H1 (cell line): ENCODE results near the gene TRAP1. TPM values are rescaled to one million over a fixed set of nuclear protein-coding genes. Genes with fewer than 3 reads are reported as not detected.

Source experiments
- BCL11A ChIP-seq, 2 experiments: IDR thresholded peaks; one replicate each; pipeline ENCODE4 v1.6.1; 2011; ENCODE audit warnings: low read depth in 2 of 2, low read length in 2 of 2, mild to moderate bottlenecking in 2 of 2
- CBX8 ChIP-seq: fragments of 300-800, 300-1000 bp; sonication (generic); IDR thresholded peaks from 2 replicates; pipeline ENCODE4 v1.7.1; 2016; ENCODE audit warnings: low read depth, low read length, borderline replicate concordance
- CEBPB ChIP-seq: IDR thresholded peaks from 2 replicates; pipeline ENCODE4 v1.6.1; 2012; ENCODE audit warnings: low read depth, low read length
- CHD1 ChIP-seq: IDR thresholded peaks from 2 replicates; pipeline ENCODE4 v1.6.1; 2012; ENCODE audit warnings: low read depth, low read length, improper control_type of control experiment
- EGR1 ChIP-seq: IDR thresholded peaks from 2 replicates; pipeline ENCODE4 v1.6.1; 2011; ENCODE audit warnings: low read depth, low read length, borderline replicate concordance
- EP300 ChIP-seq, 2 experiments: IDR thresholded peaks; 1 replicate in 1 of 2; 2 replicates in 1 of 2; pipeline ENCODE4 v1.6.1; 2011 to 2012; ENCODE audit warnings: low read depth in 2 of 2, low read length in 2 of 2, mild to moderate bottlenecking in 2 of 2, borderline replicate concordance in 1 of 2, inconsistent platforms in 1 of 2, moderate library complexity in 1 of 2
- FOSL1 ChIP-seq: IDR thresholded peaks from 2 replicates; pipeline ENCODE4 v1.6.1; 2011; ENCODE audit warnings: mild to moderate bottlenecking, low read depth, low read length, moderate library complexity; ENCODE audit not compliant: insufficient read depth
- KDM1A ChIP-seq: fragments of 200-600, 300-600 bp; sonication (generic); IDR thresholded peaks from 2 replicates; pipeline ENCODE4 v1.7.1; 2016; ENCODE audit warnings: mild to moderate bottlenecking, low read length, borderline replicate concordance
- POLR2A ChIP-seq, 2 experiments: IDR thresholded peaks; 1 replicate in 1 of 2; 2 replicates in 1 of 2; pipeline ENCODE4 v1.6.1; 2011; ENCODE audit warnings: low read depth in 2 of 2, low read length in 2 of 2, mild to moderate bottlenecking in 2 of 2; ENCODE audit errors: control extremely low read depth in 1 of 2
- RAD21 ChIP-seq, 2 experiments: IDR thresholded peaks in 1 of 2; conservative IDR thresholded peaks in 1 of 2; 2 replicates each; pipeline ENCODE4 v1.6.1; 2011; ENCODE audit warnings: low read depth in 2 of 2, low read length in 2 of 2, improper control_type of control experiment in 1 of 2, inconsistent platforms in 1 of 2, mild to moderate bottlenecking in 1 of 2, moderate library complexity in 1 of 2
- RBBP5 ChIP-seq: IDR thresholded peaks from 2 replicates; pipeline ENCODE4 v1.7.1; 2012; ENCODE audit warnings: low read depth, mild to moderate bottlenecking, inconsistent platforms, low read length, moderate library complexity, borderline replicate concordance
- RNF2 ChIP-seq: fragments of 200-900, 300-1000 bp; sonication (generic); IDR thresholded peaks from 2 replicates; pipeline ENCODE4 v1.7.1; 2016; ENCODE audit warnings: borderline replicate concordance, low read depth, mild to moderate bottlenecking, antibody characterized with exemption, low read length; ENCODE audit not compliant: poor library complexity, severe bottlenecking; ENCODE audit errors: missing control alignments
- RXRA ChIP-seq: IDR thresholded peaks from 2 replicates; pipeline ENCODE4 v1.6.1; 2011; ENCODE audit warnings: low read depth, mild to moderate bottlenecking, low read length, moderate library complexity; ENCODE audit not compliant: insufficient read depth
- SAP30 ChIP-seq: fragments of 300-600 bp; sonication (generic); IDR thresholded peaks from 2 replicates; pipeline ENCODE4 v1.7.1; 2012; ENCODE audit warnings: low read length, moderate library complexity, mild to moderate bottlenecking, inconsistent platforms; ENCODE audit not compliant: insufficient read depth, insufficient replicate concordance
- SIN3A ChIP-seq, 2 experiments: IDR thresholded peaks in 1 of 2; conservative IDR thresholded peaks in 1 of 2; 2 replicates each; pipeline ENCODE4 v1.6.1; 2011 to 2012; ENCODE audit warnings: low read length in 2 of 2, improper control_type of control experiment in 1 of 2, low read depth in 1 of 2, mild to moderate bottlenecking in 1 of 2
- SIRT6 ChIP-seq: IDR thresholded peaks from one replicate; pipeline ENCODE4 v1.7.1; 2012; ENCODE audit warnings: low read length, inconsistent platforms
- SIX5 ChIP-seq: IDR thresholded peaks from 2 replicates; pipeline ENCODE4 v1.6.1; 2011; ENCODE audit warnings: mild to moderate bottlenecking, low read depth, low read length
- polyA plus RNA-seq, 7 experiments: library from polyadenylated mRNA; depleted of rRNA in 3 of 7; stranded (reverse) in 5 of 7; unstranded in 2 of 7; fragments of >200 nt in 5 of 7; fragments of 200-250 nt in 2 of 7; gene quantifications; 1 replicate in 5 of 7; 2 replicates in 1 of 7; 4 replicates in 1 of 7; pipeline versions ENCODE4 v1.2.1 to v1.2.3, GENCODE V29; 2011 to 2013; ENCODE audit warnings: missing spikeins in 2 of 7, mixed read lengths in 2 of 7
- total RNA-seq: library from RNA; stranded (reverse); fragmentation: NEBNext Ultra II Directional; extraction: Animal tissue kit (Norgen Biotek cat#: 25700); gene quantifications from 2 replicates; pipeline ENCODE4 v1.2.1, GENCODE V29; 2021
- TF ChIP-seq, protein P1 (sequence below): IDR thresholded peaks from 2 replicates; pipeline ENCODE4 v1.6.1; 2012; ENCODE audit warnings: inconsistent platforms
- TF ChIP-seq, protein P2 (sequence below): IDR thresholded peaks from 2 replicates; pipeline ENCODE4 v1.6.1; 2011; ENCODE audit warnings: low read depth, mild to moderate bottlenecking, low read length; ENCODE audit not compliant: insufficient read depth
- TF ChIP-seq, protein P3 (sequence below): IDR thresholded peaks from 2 replicates; pipeline ENCODE4 v1.6.1; 2011; ENCODE audit warnings: low read length, improper control_type of control experiment

Gene TRAP1
- total and polyA plus RNA-seq, 2 of the 8 experiments (the other 6 are each of a cell fraction or from before 2014, with no cell fraction given): 215 to 283 TPM

DNA sequence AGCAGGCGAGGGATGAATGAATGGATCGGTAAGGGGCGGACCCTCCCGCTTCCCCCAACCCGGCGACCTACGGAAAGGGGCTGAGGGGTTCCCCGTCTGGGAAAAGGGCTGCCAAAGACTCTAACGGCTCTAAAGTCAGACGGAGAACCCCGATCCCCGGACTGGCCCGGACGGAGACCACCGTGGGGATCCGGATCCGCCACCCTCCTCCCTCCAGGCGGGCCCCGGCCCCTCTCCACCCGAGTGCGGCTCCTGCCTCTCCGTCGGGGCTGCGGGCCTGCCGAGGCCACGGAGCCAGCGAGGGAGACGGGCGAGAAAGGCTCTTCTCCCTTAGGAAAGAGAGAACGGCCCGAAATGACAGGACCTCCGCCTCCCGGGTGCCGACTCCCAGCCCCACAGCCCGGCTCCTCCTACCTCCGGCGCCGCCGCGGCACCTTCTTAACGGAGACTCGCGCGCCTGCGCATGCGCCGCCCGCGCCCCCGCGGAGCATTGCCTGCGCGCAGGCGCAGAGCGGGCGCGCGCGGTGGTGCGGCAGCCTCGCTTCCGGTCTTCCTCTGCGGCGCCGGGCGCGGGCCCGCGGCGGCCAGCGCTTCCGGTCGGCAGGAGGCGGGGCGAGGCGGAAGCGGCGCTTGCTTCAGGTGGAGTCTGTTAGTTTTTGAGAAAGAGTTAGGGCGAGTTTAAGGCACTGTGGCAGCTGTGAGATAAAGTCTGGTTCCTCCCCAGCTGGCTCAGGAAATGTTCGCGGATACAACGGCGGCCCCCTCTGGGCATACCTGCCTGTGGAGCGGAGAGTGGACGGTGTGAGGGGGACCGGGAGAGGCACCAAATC, 106.0 kb downstream of the TRAP1 start, which contains the start of gene SLX4 (continued):
- TF ChIP-seq, protein P1, sequence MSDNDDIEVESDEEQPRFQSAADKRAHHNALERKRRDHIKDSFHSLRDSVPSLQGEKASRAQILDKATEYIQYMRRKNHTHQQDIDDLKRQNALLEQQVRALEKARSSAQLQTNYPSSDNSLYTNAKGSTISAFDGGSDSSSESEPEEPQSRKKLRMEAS: 0 out of 2 replicates have a peak, but pooled peaks have one; percentile 10
- TF ChIP-seq RBBP5 (peak; percentile 49; the same call in 1 of the 2 replicates), KDM1A (peak; percentile 82), POLR2A (IDR thresholded peaks at IDR 0.05; ENCODE audit: control extremely low read depth in 1 of 2, low read depth in 2 of 2, low read length in 2 of 2) (no peak; a peak in 1 of 3 replicates), RXRA (no peak), CHD1 (no peak), CEBPB (no peak), BCL11A (IDR thresholded peaks at IDR 0.05; ENCODE audit: low read depth in 2 of 2, low read length in 2 of 2) (no peak), EP300 (IDR thresholded peaks at IDR 0.05; ENCODE audit: borderline replicate concordance in 1 of 2, low read depth in 2 of 2, low read length in 2 of 2) (no peak), EGR1 (peak; percentile 69; the same call in 1 of the 2 replicates), SIN3A (conservative IDR thresholded peaks at IDR 0.05 in 1 of 2, IDR thresholded peaks at IDR 0.05 in 1 of 2; ENCODE audit: low read depth in 1 of 2, low read length in 2 of 2) (peak in 1 of 2 experiments; percentile 85; a peak in 1 of 4 replicates), SIX5 (no peak), RAD21 (IDR thresholded peaks at IDR 0.05 in 1 of 2, conservative IDR thresholded peaks at IDR 0.05 in 1 of 2; ENCODE audit: low read depth in 2 of 2, low read length in 2 of 2) (no peak), FOSL1 (no peak), SIRT6 (no peak), CBX8 (no peak), RNF2 (no peak), SAP30 (no peak)
- TF ChIP-seq, protein P2, sequence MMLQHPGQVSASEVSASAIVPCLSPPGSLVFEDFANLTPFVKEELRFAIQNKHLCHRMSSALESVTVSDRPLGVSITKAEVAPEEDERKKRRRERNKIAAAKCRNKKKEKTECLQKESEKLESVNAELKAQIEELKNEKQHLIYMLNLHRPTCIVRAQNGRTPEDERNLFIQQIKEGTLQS: no peak
- TF ChIP-seq, protein P3, sequence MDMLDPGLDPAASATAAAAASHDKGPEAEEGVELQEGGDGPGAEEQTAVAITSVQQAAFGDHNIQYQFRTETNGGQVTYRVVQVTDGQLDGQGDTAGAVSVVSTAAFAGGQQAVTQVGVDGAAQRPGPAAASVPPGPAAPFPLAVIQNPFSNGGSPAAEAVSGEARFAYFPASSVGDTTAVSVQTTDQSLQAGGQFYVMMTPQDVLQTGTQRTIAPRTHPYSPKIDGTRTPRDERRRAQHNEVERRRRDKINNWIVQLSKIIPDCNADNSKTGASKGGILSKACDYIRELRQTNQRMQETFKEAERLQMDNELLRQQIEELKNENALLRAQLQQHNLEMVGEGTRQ: no peak
